Keratinocyte (primary cell): Measurements from ENCODE around the gene DEXI. TPM values are rescaled to one million over a fixed set of nuclear protein-coding genes. Genes with fewer than 3 reads are reported as not detected.
"Not testable (repeated sequence)": the region's sequence is repeated elsewhere in the genome, so short reads cannot be mapped to it uniquely, and the experiment has no call there.

Experiments used
- DNase-seq: peaks from one replicate; pipeline ENCODE4 v3.0.0-alpha.2; 2011; ENCODE audit warnings: low read depth, missing footprints, low spot score
- FAIRE-seq: peaks from 2 replicates; lab custom pipeline; 2011; peaks lifted over from hg19 to GRCh38; lab: Jason Lieb, UNC
- H2AFZ ChIP-seq: 2 replicates; pipeline ENCODE4 v1.6.0; 2012; ENCODE audit warnings: low read length, control low read depth, inconsistent platforms; ENCODE audit not compliant: control insufficient read depth
- H3K27ac ChIP-seq: 2 replicates; pipeline ENCODE4 v1.5.1; 2011; ENCODE audit warnings: low read length; ENCODE audit not compliant: control insufficient read depth, insufficient read depth
- H3K27me3 ChIP-seq: 3 replicates; pipeline ENCODE4 v1.6.0; 2011; ENCODE audit warnings: low read length; ENCODE audit not compliant: control insufficient read depth, insufficient read depth; ENCODE audit errors: extremely low read depth
- H3K36me3 ChIP-seq, 2 experiments: 2 replicates in 1 of 2; 3 replicates in 1 of 2; pipeline ENCODE4 v1.5.1; 2011; ENCODE audit warnings: low read length in 2 of 2, mild to moderate bottlenecking in 1 of 2; ENCODE audit not compliant: control insufficient read depth in 2 of 2, insufficient read depth in 2 of 2; ENCODE audit errors: extremely low read depth in 1 of 2
- H3K4me1 ChIP-seq: 3 replicates; pipeline ENCODE4 v1.5.1; 2011; ENCODE audit warnings: low read length; ENCODE audit not compliant: control insufficient read depth, insufficient read depth; ENCODE audit errors: extremely low read depth
- H3K4me2 ChIP-seq: 3 replicates; pipeline ENCODE4 v1.6.0; 2011; ENCODE audit warnings: low read depth, low read length; ENCODE audit not compliant: control insufficient read depth, insufficient read depth; ENCODE audit errors: extremely low read depth
- H3K4me3 ChIP-seq, 3 experiments: fragments of 200-600 bp in 1 of 3; sonication (generic) in 1 of 3; 2 replicates in 2 of 3; 3 replicates in 1 of 3; pipeline ENCODE4 v1.5.1; 2011 to 2016; ENCODE audit warnings: low read length in 3 of 3, mild to moderate bottlenecking in 3 of 3, control low read depth in 2 of 3, inconsistent platforms in 1 of 3, low read depth in 1 of 3, mixed read lengths in 1 of 3, mixed run types in 1 of 3, moderate library complexity in 1 of 3; ENCODE audit not compliant: control insufficient read depth in 2 of 3, insufficient read depth in 2 of 3; ENCODE audit errors: extremely low read depth in 1 of 3
- H3K79me2 ChIP-seq: 2 replicates; pipeline ENCODE4 v1.6.0; 2012; ENCODE audit warnings: low read length; ENCODE audit not compliant: control insufficient read depth, insufficient read depth
- H3K9ac ChIP-seq: 3 replicates; pipeline ENCODE4 v1.6.0; 2011; ENCODE audit warnings: low read length; ENCODE audit not compliant: control insufficient read depth, insufficient read depth; ENCODE audit errors: extremely low read depth
- H3K9me1 ChIP-seq: 3 replicates; pipeline ENCODE4 v1.6.0; 2011; ENCODE audit warnings: low read length; ENCODE audit not compliant: control insufficient read depth, insufficient read depth; ENCODE audit errors: extremely low read depth
- H3K9me3 ChIP-seq: 2 replicates; pipeline ENCODE4 v1.5.1; 2012; ENCODE audit warnings: low read depth, low read length; ENCODE audit not compliant: control insufficient read depth
- H4K20me1 ChIP-seq: 3 replicates; pipeline ENCODE4 v1.6.0; 2011; ENCODE audit warnings: low read length; ENCODE audit not compliant: control insufficient read depth, insufficient read depth; ENCODE audit errors: extremely low read depth
- EZH2 ChIP-seq: IDR thresholded peaks from one replicate; pipeline ENCODE4 v1.6.1; 2012; ENCODE audit warnings: inconsistent platforms, mild to moderate bottlenecking, low read length, moderate library complexity
- dilution Hi-C: fragments of 300-500 bp; cut with MboI; formaldehyde crosslinking; loops from one replicate; pipeline ENCODE4 v1.7.0; 2020; ENCODE audit warnings: low sequenced_read_pairs; ENCODE audit not compliant: extremely low pct_ligation_motif_present
- polyA plus RNA-seq, 5 experiments: library from polyadenylated mRNA; depleted of rRNA in 3 of 5; stranded (reverse) in 3 of 5; stranded (forward) in 1 of 5; unstranded in 1 of 5; fragments of >200 nt; gene quantifications; 1 replicate in 1 of 5; 2 replicates in 3 of 5; 3 replicates in 1 of 5; pipeline versions ENCODE4 v1.2.1 to v1.2.3, GENCODE V29; 2011 to 2012; ENCODE audit warnings: missing spikeins in 2 of 5, low read depth in 1 of 5, low replicate concordance in 1 of 5
- TF ChIP-seq, protein P1 (sequence below), 3 experiments: IDR thresholded peaks in 1 of 3; conservative IDR thresholded peaks in 1 of 3; optimal IDR thresholded peaks in 1 of 3; 2 replicates in 2 of 3; 3 replicates in 1 of 3; pipeline versions ENCODE3 to v1.5.1; 2011; ENCODE audit warnings: low read length in 3 of 3, mild to moderate bottlenecking in 3 of 3, moderate library complexity in 2 of 3, control low read depth in 1 of 3, inconsistent platforms in 1 of 3; ENCODE audit not compliant: insufficient read depth in 2 of 3; ENCODE audit errors: extremely low read depth in 1 of 3

Gene DEXI
- polyA plus RNA-seq, 1 donor (not counting 4 experiments of a cell fraction or from before 2014, with no cell fraction given) = 25.9 TPM

GRCh38 chr16:10968498-10968897, 26.2 kb upstream of the DEXI start:
- Histone ChIP-seq H3K4me2 (no peak overlapping the region), H3K4me1 (peaks cover 10% of the 10 kb centered on the region), H3K36me3 (peaks cover 17 to 20% of the 10 kb centered on the region in 2 experiments), H2AFZ (no peak overlapping the region), H3K79me2 (no peaks in the 10 kb centered on the region), H3K27ac (no peak overlapping the region), H3K9me3 (no peaks in the 10 kb centered on the region), H3K9me1 (no peaks in the 10 kb centered on the region), H3K27me3 (no peaks in the 10 kb centered on the region), H3K4me3 (no peak overlapping the region), H3K9ac (no peak overlapping the region), H4K20me1 (no peaks in the 10 kb centered on the region)
- dilution Hi-C loops = no loop called here
- TF ChIP-seq, protein P1, sequence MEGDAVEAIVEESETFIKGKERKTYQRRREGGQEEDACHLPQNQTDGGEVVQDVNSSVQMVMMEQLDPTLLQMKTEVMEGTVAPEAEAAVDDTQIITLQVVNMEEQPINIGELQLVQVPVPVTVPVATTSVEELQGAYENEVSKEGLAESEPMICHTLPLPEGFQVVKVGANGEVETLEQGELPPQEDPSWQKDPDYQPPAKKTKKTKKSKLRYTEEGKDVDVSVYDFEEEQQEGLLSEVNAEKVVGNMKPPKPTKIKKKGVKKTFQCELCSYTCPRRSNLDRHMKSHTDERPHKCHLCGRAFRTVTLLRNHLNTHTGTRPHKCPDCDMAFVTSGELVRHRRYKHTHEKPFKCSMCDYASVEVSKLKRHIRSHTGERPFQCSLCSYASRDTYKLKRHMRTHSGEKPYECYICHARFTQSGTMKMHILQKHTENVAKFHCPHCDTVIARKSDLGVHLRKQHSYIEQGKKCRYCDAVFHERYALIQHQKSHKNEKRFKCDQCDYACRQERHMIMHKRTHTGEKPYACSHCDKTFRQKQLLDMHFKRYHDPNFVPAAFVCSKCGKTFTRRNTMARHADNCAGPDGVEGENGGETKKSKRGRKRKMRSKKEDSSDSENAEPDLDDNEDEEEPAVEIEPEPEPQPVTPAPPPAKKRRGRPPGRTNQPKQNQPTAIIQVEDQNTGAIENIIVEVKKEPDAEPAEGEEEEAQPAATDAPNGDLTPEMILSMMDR (optimal IDR thresholded peaks at IDR 0.05 in 1 of 3, IDR thresholded peaks at IDR 0.05 in 1 of 3, conservative IDR thresholded peaks at IDR 0.05 in 1 of 3; ENCODE audit: extremely low read depth in 1 of 3, insufficient read depth in 2 of 3, low read length in 3 of 3) = no peak
- no peak for TF ChIP-seq EZH2
- no peak for FAIRE-seq
- no peak for DNase-seq

DNA sequence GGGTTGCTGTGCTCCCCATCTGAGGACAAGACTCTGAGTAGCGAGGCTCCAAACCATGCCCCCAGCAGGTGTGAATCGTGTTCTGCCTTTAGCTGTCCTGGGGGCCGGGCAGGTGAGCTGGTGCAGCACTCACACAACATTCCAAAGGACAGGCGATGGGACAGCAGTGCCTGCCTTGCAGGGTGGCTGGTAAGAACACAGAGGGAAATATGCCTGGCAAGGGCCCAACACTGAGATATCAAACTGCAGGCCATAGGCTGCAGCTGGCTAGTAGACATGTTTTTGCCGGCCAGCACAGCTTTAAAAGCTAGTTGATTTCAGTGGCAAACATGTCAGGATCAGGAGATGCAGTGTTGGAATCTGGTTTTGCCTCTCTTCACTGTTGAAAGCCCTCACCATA, 25.7 kb upstream of the DEXI start:
- peaks cover 20 to 22% of the 10 kb centered on the region in 2 experiments for H3K36me3 ChIP-seq
- H3K4me3 ChIP-seq = no peak overlapping the region
- no peak overlapping the region for H3K9ac ChIP-seq
- dilution Hi-C loops = no loop called here
- no peaks in the 10 kb centered on the region for H4K20me1 ChIP-seq
- H3K27ac ChIP-seq = no peak overlapping the region
- no peak overlapping the region for H3K4me2 ChIP-seq
- no peaks in the 10 kb centered on the region for H3K27me3 ChIP-seq
- H2AFZ ChIP-seq = no peak overlapping the region
- H3K9me1 ChIP-seq = no peaks in the 10 kb centered on the region
- no peak for TF ChIP-seq EZH2
- TF ChIP-seq, protein P1 (optimal IDR thresholded peaks at IDR 0.05 in 1 of 3, IDR thresholded peaks at IDR 0.05 in 1 of 3, conservative IDR thresholded peaks at IDR 0.05 in 1 of 3; ENCODE audit: extremely low read depth in 1 of 3, insufficient read depth in 2 of 3, low read length in 3 of 3) = no peak
- no peaks in the 10 kb centered on the region for H3K9me3 ChIP-seq
- FAIRE-seq = no peak
- H3K79me2 ChIP-seq = no peaks in the 10 kb centered on the region
- no peak for DNase-seq
- peaks cover 10% of the 10 kb centered on the region for H3K4me1 ChIP-seq

DNA sequence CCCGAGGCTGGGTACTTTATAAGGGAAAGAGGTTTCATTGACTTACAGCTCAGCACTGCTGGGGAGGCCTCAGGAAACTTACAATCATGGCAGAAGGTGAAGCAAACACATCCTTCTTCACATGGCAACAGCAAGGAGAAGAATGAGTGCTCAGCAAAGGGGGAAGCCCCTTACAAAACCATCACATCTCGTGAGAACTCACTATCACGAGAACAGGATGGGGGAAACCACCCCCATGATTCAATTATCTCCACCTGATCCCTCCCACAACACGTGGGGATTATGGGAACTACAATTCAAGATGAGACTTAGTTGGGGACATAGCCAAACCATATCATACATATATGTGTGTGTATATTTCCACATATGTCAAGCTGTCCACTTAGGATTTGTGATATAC, 24.3 kb upstream of the DEXI start:
- H3K9me3 ChIP-seq, H3K4me2 ChIP-seq, DNase-seq, FAIRE-seq, H2AFZ ChIP-seq, H4K20me1 ChIP-seq, H3K4me1 ChIP-seq, H3K9me1 ChIP-seq, H3K9ac ChIP-seq, H3K79me2 ChIP-seq, H3K4me3 ChIP-seq, dilution Hi-C loops, H3K27me3 ChIP-seq, H3K27ac ChIP-seq: not testable (repeated sequence)
- peaks cover 20 to 21% of the 10 kb centered on the region in 2 experiments for H3K36me3 ChIP-seq
